ENCODE measurements around the gene UFSP1.

UFSP1 gene

GRCh38 chr7:100895956-100896731, 6.6 kb upstream of the UFSP1 start:
- DNase-seq (ENCODE audit: low read depth in 3 of 3), result no peak

GRCh38 chr7:100895701-100895955, 6.1 kb upstream of the UFSP1 start, which contains the start of gene ACHE:
Gene ACHE (minus strand): TSS chr7:100895888. CDS start chr7:100894232, 1,656 bp downstream.
- no peak for DNase-seq (ENCODE audit: low read depth in 3 of 3)

- DNase-seq (ENCODE audit: low read depth in 3 of 3), result peak in 1 of 3 experiments; percentile 39
Measured at GRCh38 chr7:100894860-100895700, 5.6 kb upstream of the UFSP1 start.

GRCh38 chr7:100893910-100894721, 4.6 kb upstream of the UFSP1 start:
- DNase-seq (ENCODE audit: low read depth in 3 of 3), result no peak

GRCh38 chr7:100893318-100893895, 3.9 kb upstream of the UFSP1 start:
- DNase-seq (ENCODE audit: low read depth in 3 of 3), result no peak

GRCh38 chr7:100892364-100893317, 3.1 kb upstream of the UFSP1 start:
- DNase-seq (ENCODE audit: low read depth in 3 of 3), result no peak

GRCh38 chr7:100891568-100892247, 2.2 kb upstream of the UFSP1 start:
- no peak for DNase-seq (ENCODE audit: low read depth in 3 of 3)

- no peak for DNase-seq (ENCODE audit: low read depth in 3 of 3)
Measured at GRCh38 chr7:100890653-100891567, 1.4 kb upstream of the UFSP1 start.

- no peak for DNase-seq (ENCODE audit: low read depth in 3 of 3)
Measured at GRCh38 chr7:100888291-100888987, 1.1 kb downstream of the UFSP1 start.

- no peak for DNase-seq (ENCODE audit: low read depth in 3 of 3)
Measured at GRCh38 chr7:100887516-100888290, 1.8 kb downstream of the UFSP1 start.

- DNase-seq (ENCODE audit: low read depth in 3 of 3), result no peak
Measured at GRCh38 chr7:100886936-100887515, 2.5 kb downstream of the UFSP1 start.

- no peak for DNase-seq (ENCODE audit: low read depth in 3 of 3)
Measured at GRCh38 chr7:100886142-100886935, 3.2 kb downstream of the UFSP1 start.

GRCh38 chr7:100885440-100886141, 3.9 kb downstream of the UFSP1 start:
- DNase-seq (ENCODE audit: low read depth in 3 of 3), result no peak

GRCh38 chr7:100884736-100885439, 4.6 kb downstream of the UFSP1 start:
- DNase-seq (ENCODE audit: low read depth in 3 of 3), result no peak
